AG09319 (cell line): ENCODE results near the gene ARHGAP15.
"Not testable (repeated sequence)": the region's sequence is repeated elsewhere in the genome, so short reads cannot be mapped to it uniquely, and the experiment has no call there.

Experiments
- DNase-seq: peaks from one replicate; pipeline ENCODE4 v3.0.0-alpha.2; 2010; ENCODE audit warnings: low read depth; ENCODE audit errors: extremely low read depth
- CTCF ChIP-seq: IDR thresholded peaks from 2 replicates; pipeline ENCODE4 v1.5.1; 2011; ENCODE audit warnings: low read depth, mild to moderate bottlenecking, inconsistent platforms, low read length, moderate library complexity

ARHGAP15 gene

GRCh38 chr2:143128681-143129580 lies at the start of gene ARHGAP15:
Gene ARHGAP15 (plus strand): TSS chr2:143129419.
- TF ChIP-seq CTCF = no peak
- no peak for DNase-seq

GRCh38 chr2:143081616-143082015 lies 47.6 kb upstream of the ARHGAP15 start:
- no peak for DNase-seq
- TF ChIP-seq CTCF = no peak

- no peak for TF ChIP-seq CTCF
- peak; percentile 53 for DNase-seq
Observed at GRCh38 chr2:143083636-143084035, 45.6 kb upstream of the ARHGAP15 start.

GRCh38 chr2:143084462-143084861 lies 44.8 kb upstream of the ARHGAP15 start:
- no peak for TF ChIP-seq CTCF

GRCh38 chr2:143085125-143085784 lies 44.0 kb upstream of the ARHGAP15 start:
- no peak for DNase-seq
- no peak for TF ChIP-seq CTCF

More at GRCh38 chr2:143084462-143084861, 44.8 kb upstream of the ARHGAP15 start:
- DNase-seq = no peak

- DNase-seq = no peak
- TF ChIP-seq CTCF = no peak
Observed at GRCh38 chr2:143087033-143087432, 42.2 kb upstream of the ARHGAP15 start.

GRCh38 chr2:143088388-143088787 lies 40.8 kb upstream of the ARHGAP15 start:
- no peak for DNase-seq
- no peak for TF ChIP-seq CTCF

- DNase-seq = not testable (repeated sequence)
Observed at GRCh38 chr2:143089520-143089919, 39.7 kb upstream of the ARHGAP15 start.
